ENCODE data around the gene GPD1L.
"Not testable (repeated sequence)": the region's sequence is repeated elsewhere in the genome, so short reads cannot be mapped to it uniquely, and the experiment has no call there.

GPD1L gene

GRCh38 chr3:32093204-32093603, 13.2 kb upstream of the GPD1L start:
- TF ChIP-seq GATA1 (IDR thresholded peaks at IDR 0.05; ENCODE audit: low read depth, low read length) (no peak), POLR2A (IDR thresholded peaks at IDR 0.05; ENCODE audit: low read length) (no peak)
- DNase-seq: no peak

DNA sequence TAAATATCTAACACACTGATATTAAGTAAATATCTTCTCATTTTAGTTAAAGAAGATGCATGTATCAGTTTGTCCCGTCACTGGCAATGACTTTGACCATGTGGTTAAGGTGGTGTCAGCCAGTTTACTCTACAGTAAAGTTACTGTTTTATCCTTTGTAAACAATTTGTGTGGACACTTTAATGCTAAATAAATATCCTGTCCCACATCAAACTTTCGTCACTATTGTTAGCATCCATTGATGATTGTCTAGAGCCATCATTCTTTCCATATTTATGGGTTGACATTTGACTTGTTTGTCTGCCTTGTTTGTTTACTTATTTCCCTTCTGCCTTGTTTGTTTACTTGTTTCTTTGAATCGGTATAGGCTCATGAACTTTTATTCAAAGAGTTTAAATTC, 11.0 kb upstream of the GPD1L start:
- TF ChIP-seq GATA1 (IDR thresholded peaks at IDR 0.05; ENCODE audit: low read depth, low read length) (no peak), POLR2A (IDR thresholded peaks at IDR 0.05; ENCODE audit: low read length) (no peak)
- no peak for DNase-seq

DNA sequence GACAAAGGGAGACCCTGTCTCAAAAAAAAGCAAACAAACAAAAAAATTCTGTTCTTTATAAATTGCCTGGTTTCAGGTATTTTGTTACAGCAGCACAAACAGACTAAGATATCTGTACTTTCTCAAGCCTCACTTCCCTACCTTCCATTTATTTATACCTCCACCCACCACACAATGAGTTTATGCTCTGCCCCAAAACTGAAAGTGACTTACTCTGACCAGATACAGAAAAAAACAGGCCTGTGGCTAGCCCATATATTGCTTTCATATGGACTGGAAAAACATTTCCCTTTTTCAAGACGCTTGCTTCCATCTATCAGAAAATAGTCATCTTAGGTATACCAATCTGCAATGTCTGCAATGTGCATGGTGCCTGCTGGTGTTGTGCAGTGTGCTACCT, 8.7 kb upstream of the GPD1L start:
- no peak for TF ChIP-seq POLR2A (IDR thresholded peaks at IDR 0.05; ENCODE audit: low read length)
- TF ChIP-seq GATA1 (IDR thresholded peaks at IDR 0.05; ENCODE audit: low read depth, low read length): no peak
- DNase-seq: no peak

DNA sequence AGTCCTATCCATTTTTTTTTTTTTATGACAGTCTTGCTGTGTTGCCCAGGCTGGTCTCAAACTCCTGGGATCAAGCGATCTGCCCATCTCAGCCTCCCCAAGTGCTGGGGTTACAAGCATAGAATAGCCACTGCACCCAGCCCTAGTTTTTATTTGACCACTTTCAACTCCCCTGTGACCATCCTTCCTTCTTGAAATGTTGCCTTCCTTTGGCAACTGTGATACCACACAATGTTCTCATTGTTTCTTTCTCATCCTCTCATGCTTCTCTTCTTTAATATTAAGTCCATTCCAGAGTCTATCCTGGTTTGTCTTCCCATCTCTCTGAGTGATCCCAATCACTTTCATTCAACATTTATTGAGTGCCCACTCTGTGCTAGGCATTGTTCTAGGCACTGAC, 7.9 kb upstream of the GPD1L start:
- no peak for TF ChIP-seq GATA1 (IDR thresholded peaks at IDR 0.05; ENCODE audit: low read depth, low read length)
- no peak for TF ChIP-seq POLR2A (IDR thresholded peaks at IDR 0.05; ENCODE audit: low read length)
- no peak for DNase-seq

DNA sequence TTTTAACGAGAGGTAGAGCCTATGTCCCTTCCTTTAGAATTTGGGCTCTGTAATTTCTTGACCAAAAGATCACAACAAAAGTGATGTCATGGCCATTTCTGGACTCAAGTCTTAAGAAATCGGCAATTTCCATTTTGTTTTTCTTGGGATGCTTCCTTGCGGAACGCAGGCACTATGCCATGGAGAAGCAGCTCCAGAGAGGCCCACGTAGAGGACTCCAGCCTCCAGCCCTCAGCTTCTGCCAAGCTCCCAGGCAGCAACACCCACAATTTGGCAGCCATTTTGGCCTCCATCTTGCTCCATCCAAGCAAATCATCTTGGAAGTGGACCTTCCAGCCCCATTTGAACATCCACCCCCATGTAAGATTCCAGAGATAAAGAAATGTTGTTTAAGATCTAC, 6.0 kb upstream of the GPD1L start:
- no peak for TF ChIP-seq GATA1 (IDR thresholded peaks at IDR 0.05; ENCODE audit: low read depth, low read length)
- no peak for TF ChIP-seq POLR2A (IDR thresholded peaks at IDR 0.05; ENCODE audit: low read length)
- DNase-seq: no peak

GRCh38 chr3:32102289-32102688, 4.1 kb upstream of the GPD1L start:
- TF ChIP-seq POLR2A (IDR thresholded peaks at IDR 0.05; ENCODE audit: low read length) (no peak), GATA1 (IDR thresholded peaks at IDR 0.05; ENCODE audit: low read depth, low read length) (no peak)
- DNase-seq: no peak

- no peak for TF ChIP-seq GATA1 (IDR thresholded peaks at IDR 0.05; ENCODE audit: low read depth, low read length)
- TF ChIP-seq POLR2A (IDR thresholded peaks at IDR 0.05; ENCODE audit: low read length): no peak
- no peak for DNase-seq
Measured at GRCh38 chr3:32104492-32104891, 1.9 kb upstream of the GPD1L start.

GRCh38 chr3:32105291-32106131, 909 bp upstream of the GPD1L start:
- peak in 1 of 2 experiments; percentile 25 for DNase-seq
- no peak for TF ChIP-seq GATA1 (IDR thresholded peaks at IDR 0.05; ENCODE audit: low read depth, low read length)
- TF ChIP-seq POLR2A (IDR thresholded peaks at IDR 0.05; ENCODE audit: low read length): no peak

GRCh38 chr3:32106929-32107362, 526 bp downstream of the GPD1L start:
- no peak for TF ChIP-seq POLR2A (IDR thresholded peaks at IDR 0.05; ENCODE audit: low read length)
- DNase-seq: peak; percentile 54 to 62

- DNase-seq: not testable (repeated sequence)
Measured at GRCh38 chr3:32108224-32108623, 1.8 kb downstream of the GPD1L start.

GRCh38 chr3:32109256-32109655, 2.8 kb downstream of the GPD1L start:
- no peak for DNase-seq
- no peak for TF ChIP-seq GATA1 (IDR thresholded peaks at IDR 0.05; ENCODE audit: low read depth, low read length)
- no peak for TF ChIP-seq POLR2A (IDR thresholded peaks at IDR 0.05; ENCODE audit: low read length)

GRCh38 chr3:32110233-32110760, 3.9 kb downstream of the GPD1L start:
- TF ChIP-seq GATA1 (IDR thresholded peaks at IDR 0.05; ENCODE audit: low read depth, low read length) (no peak), POLR2A (IDR thresholded peaks at IDR 0.05; ENCODE audit: low read length) (no peak)
- DNase-seq: no peak

DNA sequence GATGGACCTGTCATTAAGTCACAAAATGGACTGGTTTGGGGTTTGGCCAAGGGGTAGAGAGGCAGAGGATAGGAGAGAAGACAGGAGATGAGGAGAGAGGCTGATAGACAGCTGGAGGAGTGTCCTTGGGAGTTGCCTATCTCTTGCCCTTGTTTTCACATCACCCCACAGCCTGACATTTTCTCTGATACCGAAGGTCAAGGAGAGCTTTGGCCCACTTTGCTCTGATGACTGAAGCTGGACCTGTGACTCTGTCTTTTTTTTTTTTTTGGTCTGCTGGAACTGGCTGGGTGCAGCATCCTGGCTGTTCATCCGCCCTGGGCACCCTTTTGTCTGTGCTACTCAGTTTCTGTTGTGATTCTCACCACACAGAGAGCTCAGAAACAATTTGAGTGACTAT, 5.1 kb downstream of the GPD1L start:
- TF ChIP-seq GATA1 (IDR thresholded peaks at IDR 0.05; ENCODE audit: low read depth, low read length): no peak
- no peak for TF ChIP-seq POLR2A (IDR thresholded peaks at IDR 0.05; ENCODE audit: low read length)
- no peak for DNase-seq

DNA sequence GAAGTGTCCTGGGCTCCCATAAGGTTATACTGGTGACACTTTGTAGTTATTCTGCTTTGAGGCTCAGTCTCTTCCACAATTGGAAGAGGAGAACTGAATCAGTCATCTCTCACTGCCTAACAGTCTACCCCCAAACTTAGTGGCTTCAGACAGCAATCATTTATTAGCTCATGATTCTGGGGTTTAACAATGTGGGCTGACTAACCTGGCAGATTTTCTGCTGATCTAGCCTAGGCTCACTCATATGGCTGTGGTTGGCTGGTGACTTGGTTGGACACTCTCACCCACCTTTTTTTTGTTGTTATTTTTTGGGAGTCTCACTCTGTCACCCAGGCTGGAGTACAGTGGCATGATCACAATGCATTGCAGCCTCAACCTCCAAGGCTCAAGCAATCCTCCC, 7.1 kb downstream of the GPD1L start:
- DNase-seq: no peak
- TF ChIP-seq POLR2A (IDR thresholded peaks at IDR 0.05; ENCODE audit: low read length) (no peak), GATA1 (IDR thresholded peaks at IDR 0.05; ENCODE audit: low read depth, low read length) (no peak)

- TF ChIP-seq GATA1 (IDR thresholded peaks at IDR 0.05; ENCODE audit: low read depth, low read length): no peak
- TF ChIP-seq POLR2A (IDR thresholded peaks at IDR 0.05; ENCODE audit: low read length): no peak
- no peak for DNase-seq
Measured at GRCh38 chr3:32113981-32114545, 7.6 kb downstream of the GPD1L start.

DNA sequence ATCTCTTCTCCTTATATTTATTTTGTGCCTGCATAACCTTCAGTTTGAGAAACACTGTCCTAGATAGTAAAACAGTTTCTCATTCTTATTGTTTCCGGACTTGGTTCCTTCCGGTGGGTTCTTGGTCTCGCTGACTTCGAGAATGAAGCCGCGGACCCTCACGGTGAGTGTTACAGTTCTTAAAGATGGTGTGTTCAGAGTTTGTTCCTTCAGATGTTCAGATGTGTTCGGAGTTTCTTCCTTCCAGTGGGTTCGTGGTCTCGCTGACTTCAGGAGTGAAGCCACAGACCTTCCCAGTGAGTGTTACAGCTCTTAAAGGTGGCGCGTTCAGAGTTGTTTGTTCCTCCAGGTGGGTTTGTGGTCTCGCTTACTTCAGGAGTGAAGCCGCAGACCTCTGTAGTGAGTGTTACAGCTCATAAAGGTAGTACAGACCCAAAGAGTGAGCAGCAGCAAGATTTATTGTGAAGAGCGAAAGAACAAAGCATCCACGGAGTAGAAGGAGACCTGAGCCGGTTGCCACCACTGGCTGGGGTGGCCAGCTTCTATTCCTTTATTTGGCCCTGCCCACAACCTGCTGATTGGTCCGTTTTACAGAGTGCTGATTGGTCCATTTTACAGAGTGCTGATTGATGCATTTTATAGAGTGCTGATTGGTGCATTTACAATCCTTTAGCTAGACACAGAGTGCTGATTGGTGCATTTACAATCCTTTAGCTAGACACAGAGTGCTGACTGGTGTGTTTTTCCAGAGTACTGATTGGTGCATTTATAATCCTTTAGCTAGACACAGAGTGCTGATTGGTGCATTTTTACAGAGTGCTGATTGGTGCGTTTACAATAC, 8.3 kb downstream of the GPD1L start:
- not testable (repeated sequence) for DNase-seq
